GM21576 (cell line): ENCODE results near the gene FANCI.

Source experiments
- ATAC-seq: cut with Tn5 transposase; IDR thresholded peaks from one replicate; pipeline ENCODE4 v1.9.1; 2021; ENCODE audit warnings: mild to moderate bottlenecking, moderate library complexity; ENCODE audit not compliant: unreplicated experiment

FANCI gene

GRCh38 chr15:89330881-89331595, 87.3 kb downstream of the FANCI start:
- no peak for ATAC-seq

GRCh38 chr15:89332446-89332845, 88.7 kb downstream of the FANCI start:
- no peak for ATAC-seq

DNA sequence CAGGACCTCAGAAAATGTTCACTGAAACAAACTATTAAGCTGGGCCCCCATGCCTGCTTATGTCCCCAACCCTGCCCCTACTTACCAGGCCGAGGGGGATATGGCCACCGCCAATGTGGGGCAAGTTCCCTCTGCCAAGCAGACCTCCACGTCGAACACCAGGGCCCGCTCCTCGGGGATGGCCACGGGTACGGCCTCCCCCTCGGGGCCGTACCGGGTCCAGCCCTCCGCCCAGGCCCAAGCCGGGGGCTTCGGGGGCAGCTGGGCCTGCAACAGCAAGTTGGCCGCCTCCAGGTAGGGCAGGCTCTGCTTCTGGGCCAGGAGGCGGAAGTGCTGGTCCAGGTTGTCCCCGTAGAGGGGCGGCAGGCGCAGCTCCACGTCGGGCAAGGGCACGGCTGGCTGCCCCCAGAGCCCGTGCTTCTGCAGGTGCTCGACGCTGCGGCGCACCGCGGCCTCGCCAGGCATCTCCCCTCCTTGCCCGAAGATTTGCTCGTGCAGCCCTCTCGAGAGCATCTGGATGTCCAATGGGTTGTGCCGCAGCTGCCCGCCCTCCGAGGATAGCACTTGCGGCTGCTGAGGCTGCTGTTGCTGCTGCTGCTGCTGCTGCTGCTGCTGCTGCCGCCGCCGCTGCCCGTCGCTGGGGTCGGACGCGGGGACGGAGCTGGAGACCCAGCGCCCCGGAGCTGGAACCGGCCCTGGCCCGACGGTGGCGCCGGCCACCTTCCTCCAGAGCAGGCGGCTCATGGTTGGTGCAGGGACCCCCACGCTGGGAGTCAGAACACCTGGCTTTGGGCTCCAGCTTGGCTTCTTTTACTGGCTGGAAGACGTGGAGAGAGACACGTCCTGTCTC, 89.5 kb downstream of the FANCI start:
- ATAC-seq = no peak

DNA sequence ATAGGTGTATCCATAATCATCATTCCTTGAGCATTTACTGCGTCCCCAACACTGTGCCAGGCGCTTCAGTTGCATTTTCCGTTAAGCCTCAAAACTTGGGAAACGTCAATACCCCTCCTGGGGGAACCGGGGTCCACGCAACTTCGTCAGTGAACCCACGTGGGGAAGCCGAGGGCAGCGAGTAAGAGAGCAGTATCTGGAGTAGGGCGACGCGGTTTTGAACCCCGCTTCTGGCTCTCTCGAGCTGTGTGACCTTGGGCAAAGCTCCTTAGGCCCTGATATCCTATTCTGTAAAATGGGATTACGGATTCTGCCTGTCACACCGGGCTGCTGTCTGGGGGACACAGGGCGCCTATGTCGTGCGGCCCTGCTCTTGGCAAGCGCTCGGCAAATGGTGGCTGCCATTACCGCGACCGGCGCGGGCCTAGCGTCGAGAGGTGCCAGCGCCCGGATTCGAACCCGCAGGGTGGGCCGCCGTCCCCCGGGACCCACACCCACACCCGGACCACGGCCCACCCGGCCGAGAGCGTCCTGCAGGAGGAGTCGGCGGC, 90.3 kb downstream of the FANCI start:
- no peak for ATAC-seq

- peak; percentile 89 for ATAC-seq
Measured at GRCh38 chr15:89334510-89335297, 90.9 kb downstream of the FANCI start, which contains the start of gene POLG. TSS of gene POLG (minus strand) at chr15:89334824. CDS start at chr15:89333754, 1,070 bp downstream.

DNA sequence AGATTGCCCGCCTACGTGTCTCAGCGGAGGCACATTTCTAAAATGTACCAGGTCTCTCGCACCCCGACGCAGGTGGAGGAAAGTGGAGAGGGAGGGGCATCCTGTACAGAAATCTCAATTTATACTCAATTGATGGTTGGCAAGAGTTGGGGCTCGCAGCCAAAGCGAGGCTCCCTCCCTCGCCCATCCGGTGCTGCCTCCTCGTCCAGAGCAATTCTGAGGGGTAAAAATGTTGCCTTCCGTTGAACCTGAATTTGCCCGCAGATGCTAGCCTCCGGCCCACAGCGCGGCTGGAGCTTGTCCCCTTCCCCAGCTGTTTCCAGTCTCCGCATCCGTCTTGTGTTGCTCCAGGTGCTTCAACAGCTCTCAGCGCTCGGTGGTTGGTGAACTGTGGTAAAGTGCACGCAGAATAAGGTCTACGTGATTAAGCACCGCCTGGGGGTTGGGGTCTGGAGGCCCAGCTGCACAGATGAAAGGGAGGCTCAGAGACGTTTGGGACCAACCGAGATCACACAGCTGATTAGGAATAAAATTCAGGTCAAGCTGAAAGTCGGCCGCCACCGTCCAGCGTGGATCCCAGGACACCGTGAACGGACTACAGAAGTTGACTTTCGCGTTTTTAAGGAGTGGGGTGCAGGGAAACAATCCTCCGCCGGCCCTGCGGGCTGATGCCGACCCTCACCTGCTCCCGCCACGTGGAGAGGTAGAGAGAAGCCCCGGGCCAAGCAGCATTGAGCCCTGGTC, 91.7 kb downstream of the FANCI start:
- ATAC-seq = peak; percentile 13

- no peak for ATAC-seq
Measured at GRCh38 chr15:89338036-89338435, 94.3 kb downstream of the FANCI start.

GRCh38 chr15:89340573-89340972, 96.8 kb downstream of the FANCI start:
- no peak for ATAC-seq

DNA sequence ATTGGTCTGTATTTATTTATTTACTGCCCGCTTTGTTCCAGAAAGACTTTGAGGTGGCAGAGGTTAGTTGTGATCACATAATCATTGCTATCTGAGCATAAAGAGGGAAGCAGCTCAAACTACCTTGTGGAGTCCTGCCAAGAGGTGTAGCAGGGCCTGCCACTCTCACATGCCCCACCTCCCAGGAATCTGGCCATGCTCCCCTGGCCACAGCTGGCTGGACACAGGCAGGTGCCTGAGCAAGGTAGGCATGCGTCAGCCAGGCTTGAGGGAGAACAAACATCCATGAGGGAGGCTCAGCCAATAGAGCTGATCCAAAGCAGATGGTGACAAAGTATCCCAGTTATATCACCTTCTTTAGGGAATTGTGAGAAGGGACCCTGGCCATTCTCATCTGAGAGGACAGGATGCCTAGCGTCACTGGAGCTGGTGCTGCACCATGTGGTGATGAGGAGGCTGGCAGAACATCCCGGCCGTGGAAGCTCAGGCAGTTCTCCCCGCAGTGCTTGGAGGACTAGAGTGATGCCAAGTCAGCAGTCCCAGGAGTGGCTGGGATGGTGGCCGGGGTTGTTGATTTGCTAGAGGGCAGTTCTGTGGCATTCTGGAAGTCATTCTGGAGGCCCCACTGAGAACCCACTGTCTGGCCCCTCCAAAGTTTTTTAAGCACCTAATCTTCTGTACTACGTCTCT, 97.7 kb downstream of the FANCI start:
- no peak for ATAC-seq

- no peak for ATAC-seq
Measured at GRCh38 chr15:89342840-89343239, 99.1 kb downstream of the FANCI start.

- ATAC-seq = no peak
Measured at GRCh38 chr15:89345248-89345647, 101.5 kb downstream of the FANCI start.

DNA sequence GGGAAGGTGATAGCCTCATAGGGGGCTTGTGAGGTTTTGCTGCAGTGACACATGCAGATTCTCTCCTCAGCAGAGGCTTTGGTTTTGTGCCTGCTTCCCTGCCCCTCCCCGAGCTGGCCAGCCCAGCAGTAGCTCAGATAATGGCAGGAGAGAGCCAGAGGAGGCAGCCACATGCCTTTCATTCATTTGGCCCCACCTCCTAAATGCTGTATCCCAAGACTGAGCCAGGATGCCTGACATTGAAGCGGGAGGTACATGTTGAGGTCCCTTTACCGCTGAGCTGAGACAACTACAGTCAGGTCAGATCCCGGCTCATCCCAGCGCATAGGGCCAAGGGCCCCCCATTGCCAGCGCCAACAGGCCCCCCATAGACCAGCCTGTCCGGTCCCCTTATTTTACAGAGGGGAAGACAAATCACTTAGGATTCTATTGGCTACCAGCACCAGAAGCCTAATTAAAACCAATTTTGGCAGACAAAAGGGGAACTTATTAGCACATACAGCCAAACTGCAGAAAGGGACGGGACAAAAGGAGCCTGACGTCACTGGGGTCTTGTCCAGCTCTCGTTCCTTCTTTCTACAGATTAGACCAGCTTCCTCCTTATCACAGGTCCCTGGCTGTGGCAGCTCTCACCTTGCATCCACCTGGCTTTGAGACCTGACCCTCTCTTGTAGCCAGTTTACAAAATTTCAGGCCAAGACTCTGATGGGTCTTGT, 102.9 kb downstream of the FANCI start:
- no peak for ATAC-seq

GRCh38 chr15:89349206-89349558, 105.4 kb downstream of the FANCI start:
- no peak for ATAC-seq

GRCh38 chr15:89352476-89352875, 108.7 kb downstream of the FANCI start:
- no peak for ATAC-seq

- no peak for ATAC-seq
Measured at GRCh38 chr15:89353991-89354390, 110.2 kb downstream of the FANCI start.

GRCh38 chr15:89356634-89357298, 113.0 kb downstream of the FANCI start:
- no peak for ATAC-seq

- peak; percentile 3 for ATAC-seq
Measured at GRCh38 chr15:89358435-89358754, 114.6 kb downstream of the FANCI start.

DNA sequence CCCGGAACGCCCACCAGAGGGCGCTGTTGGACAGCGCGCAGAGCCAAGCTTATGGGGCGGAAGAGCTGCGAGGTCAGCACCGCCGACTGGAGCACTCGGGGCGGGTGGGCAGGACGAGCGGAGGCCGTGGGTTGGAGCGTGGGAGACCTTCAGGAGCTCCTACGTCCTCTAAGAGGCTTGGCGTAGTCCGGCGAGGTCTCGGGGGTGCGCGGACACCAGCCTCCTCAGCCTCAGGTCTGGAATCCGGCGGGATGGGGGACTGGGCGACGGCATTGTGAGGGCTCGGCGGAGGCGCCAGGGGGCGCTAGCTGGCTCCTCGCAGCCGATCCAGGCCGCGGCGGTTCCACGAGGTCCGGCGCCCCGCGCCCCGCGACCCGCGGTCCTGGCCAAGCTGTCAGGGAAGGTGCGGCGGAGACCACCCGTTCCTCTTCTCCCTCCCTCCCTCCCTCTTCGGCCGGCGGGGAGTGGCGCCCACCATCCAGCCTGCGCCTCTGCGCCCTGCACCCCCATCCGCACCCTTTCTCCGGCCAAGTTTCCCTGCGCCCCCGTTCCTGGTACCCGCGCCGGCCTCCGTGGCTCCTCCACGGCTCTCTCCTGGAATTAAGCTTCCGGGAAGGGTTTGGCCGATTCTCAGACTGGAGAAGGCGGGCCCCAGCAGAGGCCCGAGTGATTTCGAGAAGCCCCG, 115.1 kb downstream of the FANCI start:
- ATAC-seq = peak; percentile 79
